MV-4-11 (cell line): ENCODE measurements around the gene LRRC8E.
"Not testable (repeated sequence)": the region's sequence is repeated elsewhere in the genome, so short reads cannot be mapped to it uniquely, and the experiment has no call there.

Source experiments
- DNase-seq: peaks from one replicate; lab custom pipeline; 2025; lab: John Stamatoyannopoulos, UW

The LRRC8E gene

GRCh38 chr19:7887408-7888144 lies 734 bp upstream of the LRRC8E start:
- no peak for DNase-seq

- no peak for DNase-seq
Observed at GRCh38 chr19:7888826-7889217, 512 bp downstream of the LRRC8E start.

DNA sequence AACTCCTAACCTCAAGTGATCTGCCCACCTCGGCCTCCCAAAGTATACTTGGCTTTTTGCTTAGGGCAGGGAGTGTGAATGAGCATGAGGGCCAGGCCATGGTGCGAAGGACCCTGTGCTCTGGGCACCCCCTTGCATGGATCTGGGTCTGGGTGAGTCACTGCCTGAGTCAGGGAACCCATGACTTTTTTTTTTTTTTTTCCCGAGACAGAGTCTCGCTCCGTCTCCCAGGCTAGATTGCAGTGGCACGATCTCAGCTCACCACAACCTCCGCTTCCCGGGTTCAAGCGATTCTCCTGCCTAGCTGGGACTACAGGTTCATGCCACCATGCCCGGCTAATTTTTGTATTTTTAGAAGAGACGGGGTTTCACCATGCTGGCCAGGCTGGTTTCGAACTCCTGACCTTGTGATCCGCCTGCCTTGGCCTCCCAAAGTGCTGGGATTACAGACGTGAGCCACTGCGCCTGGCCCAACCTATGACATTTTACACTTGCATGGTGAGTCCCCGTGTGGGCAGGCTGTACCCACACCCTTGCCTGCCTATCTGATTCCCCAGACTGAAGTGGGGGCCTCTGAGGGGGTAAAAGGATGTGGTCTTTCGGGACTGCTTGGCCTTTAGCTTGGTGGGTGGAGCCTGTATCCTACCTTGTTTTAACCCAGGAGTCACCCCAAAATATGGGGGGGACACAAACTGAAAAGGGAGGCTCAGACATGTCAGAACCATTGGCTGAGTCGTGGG lies 5.2 kb downstream of the LRRC8E start:
- DNase-seq: not testable (repeated sequence)

DNA sequence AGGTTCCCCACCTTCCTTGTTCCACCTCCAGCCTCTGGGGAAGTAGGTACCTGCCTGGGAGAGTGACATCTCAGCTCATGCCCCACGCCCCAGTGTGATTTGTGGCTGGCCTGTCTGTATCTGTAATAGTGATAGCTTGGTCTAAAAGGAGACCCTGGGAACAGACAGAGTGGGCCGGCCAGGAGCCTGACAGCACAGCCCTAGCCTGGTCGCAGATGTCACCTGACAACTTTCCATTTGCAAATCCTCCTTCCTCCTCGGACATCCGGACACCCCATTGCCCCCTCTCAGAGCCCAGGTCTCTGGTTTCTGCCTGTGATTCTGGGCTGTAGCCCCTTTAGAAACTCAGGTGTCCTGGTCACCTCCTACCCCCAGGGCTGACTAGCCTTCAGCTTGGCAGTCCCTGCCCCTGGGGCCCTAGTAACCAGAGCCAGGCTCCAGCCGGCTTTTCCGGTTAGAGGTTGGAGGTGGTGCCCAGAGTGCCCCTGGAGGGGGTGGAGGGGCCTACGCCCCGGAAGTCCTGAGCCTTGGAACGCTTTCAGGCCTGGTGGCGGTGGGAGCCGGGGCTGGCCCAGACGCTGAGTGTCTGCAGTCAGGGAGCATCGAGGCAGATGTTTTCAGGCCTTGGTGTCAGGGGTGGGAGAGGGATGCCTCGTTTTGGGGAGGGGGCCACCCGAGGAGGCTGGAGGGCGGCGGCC lies 6.5 kb downstream of the LRRC8E start:
- DNase-seq: no peak

GRCh38 chr19:7895565-7895964 lies 7.3 kb downstream of the LRRC8E start:
- DNase-seq: no peak

DNA sequence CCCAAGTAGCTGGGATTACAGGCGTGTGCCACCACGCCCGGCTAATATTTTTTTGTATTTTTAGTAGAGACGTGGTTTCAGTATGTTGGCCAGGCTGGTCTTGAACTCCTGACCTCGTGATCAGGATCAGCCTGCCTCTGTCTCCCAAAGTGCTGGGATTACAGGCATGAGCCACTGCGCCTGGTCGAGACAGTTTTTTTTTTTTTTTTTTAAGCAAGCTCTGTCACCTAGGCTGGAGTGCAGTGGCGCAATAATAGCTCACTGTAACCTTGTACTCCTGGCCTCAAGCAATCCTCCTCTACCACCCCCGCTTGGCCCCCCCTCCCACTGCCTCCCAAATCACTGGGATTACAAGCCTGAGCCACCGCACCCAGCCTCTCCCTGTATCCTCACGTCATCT lies 9.0 kb downstream of the LRRC8E start:
- DNase-seq: no peak

GRCh38 chr19:7898967-7899366 lies 10.7 kb downstream of the LRRC8E start:
- DNase-seq: no peak

DNA sequence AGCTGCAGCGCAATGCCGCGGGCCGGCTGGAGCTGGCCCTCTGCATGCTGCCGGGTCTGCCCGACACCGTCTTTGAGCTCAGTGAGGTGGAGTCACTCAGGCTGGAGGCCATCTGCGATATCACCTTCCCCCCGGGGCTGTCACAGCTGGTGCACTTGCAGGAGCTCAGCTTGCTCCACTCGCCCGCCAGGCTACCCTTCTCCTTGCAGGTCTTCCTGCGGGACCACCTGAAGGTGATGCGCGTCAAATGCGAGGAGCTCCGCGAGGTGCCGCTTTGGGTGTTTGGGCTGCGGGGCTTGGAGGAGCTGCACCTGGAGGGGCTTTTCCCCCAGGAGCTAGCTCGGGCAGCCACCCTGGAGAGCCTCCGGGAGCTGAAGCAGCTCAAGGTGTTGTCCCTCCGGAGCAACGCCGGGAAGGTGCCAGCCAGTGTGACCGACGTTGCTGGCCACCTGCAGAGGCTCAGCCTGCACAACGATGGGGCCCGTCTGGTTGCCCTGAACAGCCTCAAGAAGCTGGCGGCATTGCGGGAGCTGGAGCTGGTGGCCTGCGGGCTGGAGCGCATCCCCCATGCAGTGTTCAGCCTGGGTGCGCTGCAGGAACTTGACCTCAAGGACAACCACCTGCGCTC lies 11.6 kb downstream of the LRRC8E start:
- DNase-seq: no peak

GRCh38 chr19:7900401-7900870 lies 12.1 kb downstream of the LRRC8E start:
- DNase-seq: no peak

GRCh38 chr19:7900931-7901330 lies 12.6 kb downstream of the LRRC8E start:
- no peak for DNase-seq

DNA sequence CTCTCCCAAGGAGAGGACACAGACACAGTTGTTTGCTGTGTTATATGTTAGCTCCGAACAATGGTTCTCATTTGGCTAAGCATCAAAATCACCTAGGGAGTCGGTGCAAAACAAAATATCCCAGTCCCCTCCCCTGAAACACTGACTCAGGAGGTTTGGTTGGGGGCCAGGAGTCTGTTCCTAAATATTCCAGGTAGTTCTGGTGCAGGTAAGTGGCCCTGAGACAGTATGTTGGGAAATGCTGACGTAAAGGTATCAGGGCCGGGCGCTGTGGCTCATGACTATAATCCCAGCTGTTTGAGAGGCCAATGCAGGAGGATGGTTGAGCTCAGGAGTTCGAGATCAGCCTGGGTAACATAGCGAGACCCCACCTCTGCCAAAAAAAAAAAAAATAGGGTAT lies 13.0 kb downstream of the LRRC8E start:
- no peak for DNase-seq

GRCh38 chr19:7902796-7903243 lies 14.5 kb downstream of the LRRC8E start:
- DNase-seq: no peak

DNA sequence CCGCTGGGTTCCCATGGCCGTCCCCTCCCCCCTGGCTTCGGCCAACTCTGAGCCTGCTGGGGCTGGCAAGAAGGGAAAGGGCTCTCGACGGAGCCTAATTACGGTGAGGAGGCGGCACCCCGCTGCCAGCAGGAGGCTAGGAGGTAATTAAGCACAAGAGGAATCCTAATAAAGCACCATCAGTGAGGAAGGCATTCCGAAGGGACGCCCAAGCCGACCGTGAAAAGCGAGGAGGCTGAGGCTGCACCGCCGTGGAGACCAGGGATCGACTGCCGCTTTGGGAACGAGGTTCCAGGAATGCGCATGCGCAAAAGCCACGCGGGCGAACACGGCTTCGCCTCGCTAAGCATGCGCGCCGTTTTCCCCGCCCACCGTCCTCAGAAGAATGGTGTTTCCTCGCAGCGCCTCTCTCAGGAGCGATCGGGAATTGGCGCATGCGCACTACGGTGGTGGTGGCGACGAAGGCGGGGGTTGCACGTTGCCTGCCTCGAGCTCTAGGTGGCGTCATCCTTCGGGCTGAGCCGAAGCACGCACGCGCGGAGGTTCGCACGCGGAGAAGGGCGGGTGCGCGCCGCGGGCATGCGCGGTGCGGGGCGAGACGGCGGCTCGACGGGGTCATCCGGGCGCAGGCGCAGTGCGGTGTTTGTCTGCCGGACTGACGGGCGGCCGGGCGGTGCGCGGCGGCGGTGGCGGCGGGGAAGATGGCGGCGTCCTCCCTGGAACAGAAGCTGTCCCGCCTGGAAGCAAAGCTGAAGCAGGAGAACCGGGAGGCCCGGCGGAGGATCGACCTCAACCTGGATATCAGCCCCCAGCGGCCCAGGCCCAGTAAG lies 15.1 kb downstream of the LRRC8E start, which contains the start of gene MAP2K7:
Gene MAP2K7, plus strand, starts transcription at position 634 of the 830 bp plus-strand sequence. Its CDS starts 68 bp downstream, at position 702.
- peak; percentile 100 for DNase-seq

- DNase-seq: no peak
Observed at GRCh38 chr19:7904074-7905020, 16.0 kb downstream of the LRRC8E start.

- DNase-seq: no peak
Observed at GRCh38 chr19:7905268-7905667, 17.0 kb downstream of the LRRC8E start.

- DNase-seq: no peak
Observed at GRCh38 chr19:7905859-7906258, 17.5 kb downstream of the LRRC8E start.

DNA sequence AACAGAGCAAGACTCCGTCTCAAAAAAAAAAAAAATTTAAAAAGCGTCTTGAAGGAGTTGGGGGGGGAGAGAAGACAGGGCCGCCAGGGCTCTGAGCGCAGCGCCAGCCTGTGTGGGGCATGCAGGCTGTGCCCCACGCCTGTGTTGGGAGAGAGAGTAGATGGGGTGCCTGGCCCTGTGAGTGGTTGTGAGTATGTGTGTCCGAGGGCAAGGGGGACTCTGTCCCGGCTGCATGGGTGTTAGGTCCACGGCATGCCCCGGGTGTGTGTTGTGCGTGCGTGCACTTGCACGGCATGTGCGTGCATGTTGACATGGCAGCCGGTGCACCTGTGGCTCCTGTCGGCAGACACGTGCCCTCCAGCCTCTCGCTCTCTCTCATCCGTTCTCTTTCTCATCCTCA lies 18.8 kb downstream of the LRRC8E start:
- no peak for DNase-seq

DNA sequence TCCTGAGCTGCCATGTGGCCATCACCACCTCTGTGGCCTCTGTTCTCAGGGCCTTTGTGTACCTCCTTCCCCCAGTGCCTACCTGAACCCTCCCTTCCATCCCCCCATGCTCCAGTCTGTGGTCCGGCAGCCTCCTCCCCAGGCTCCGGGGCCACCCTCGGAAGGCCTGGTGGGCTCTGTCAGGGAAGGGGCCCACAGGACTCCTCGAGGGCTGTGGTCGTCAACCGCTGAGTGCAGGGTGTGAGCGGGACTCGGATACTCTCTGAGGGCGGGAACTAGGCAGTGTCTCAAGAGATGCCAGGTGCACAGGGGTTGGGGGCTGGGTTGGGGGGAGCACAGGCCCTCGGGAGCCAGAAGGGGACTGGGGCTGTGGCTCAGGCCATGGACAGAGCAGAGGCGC lies 19.2 kb downstream of the LRRC8E start:
- no peak for DNase-seq

DNA sequence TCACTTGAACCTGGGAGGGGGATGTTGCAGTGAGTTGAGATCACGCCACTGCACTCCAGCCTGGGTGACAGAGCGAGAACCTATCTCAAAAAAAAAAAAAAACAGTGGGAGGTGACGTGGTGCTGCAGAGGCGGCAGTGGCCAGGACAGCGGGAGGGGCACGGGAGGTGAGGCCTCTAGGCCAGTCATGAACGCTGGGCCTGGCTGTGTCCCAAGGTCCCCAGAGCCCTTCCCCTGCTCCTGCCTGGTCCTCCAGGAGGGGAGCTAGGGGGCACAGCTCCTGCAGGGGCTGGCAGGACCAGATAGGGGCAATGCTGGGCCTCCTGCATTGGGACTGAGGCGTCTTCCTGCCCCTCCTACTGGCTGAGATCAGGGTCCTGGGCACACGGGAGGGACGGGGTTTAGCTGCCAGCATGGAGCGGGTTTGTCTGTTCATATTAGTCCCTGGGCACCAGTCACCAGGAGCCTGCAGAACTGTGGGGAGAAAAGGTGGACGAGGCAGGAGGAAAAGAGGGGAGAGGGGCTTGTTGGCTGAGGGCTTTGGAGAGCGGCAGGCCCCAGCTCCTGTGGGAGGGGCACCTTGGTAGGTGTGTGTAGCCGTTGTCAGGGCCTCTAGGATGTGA lies 19.9 kb downstream of the LRRC8E start:
- no peak for DNase-seq
